MM.1S (cell line): Measurements from ENCODE around the gene PSPH.
"Not testable (repeated sequence)": the region's sequence is repeated elsewhere in the genome, so short reads cannot be mapped to it uniquely, and the experiment has no call there.

Experiments
- DNase-seq: peaks from one replicate; pipeline ENCODE4 v3.0.0-alpha.2; 2015
- H2AFZ ChIP-seq: fragments of 300-600 bp; sonication (generic); 2 replicates; pipeline ENCODE4 v1.6.0; 2016; ENCODE audit warnings: antibody characterized with exemption, low read length
- H3F3A ChIP-seq: fragments of 300-600 bp; sonication (generic); 2 replicates; pipeline ENCODE4 v1.6.1; 2016; ENCODE audit warnings: mild to moderate bottlenecking, antibody characterized with exemption, low read length, moderate library complexity, mixed read lengths; ENCODE audit not compliant: insufficient read depth
- H3K27ac ChIP-seq: fragments of 300-600 bp; sonication (generic); 2 replicates; pipeline ENCODE4 v1.5.1; 2016; ENCODE audit warnings: mild to moderate bottlenecking, low read length
- H3K27me3 ChIP-seq: fragments of 300-600 bp; sonication (generic); replicated peaks from 2 replicates; pipeline ENCODE4 v1.6.0; 2016; ENCODE audit warnings: low read length; ENCODE audit not compliant: insufficient read depth
- H3K36me3 ChIP-seq: fragments of 300-600 bp; sonication (generic); replicated peaks from 2 replicates; pipeline ENCODE4 v1.6.1; 2016; ENCODE audit warnings: mild to moderate bottlenecking, low read length, mixed read lengths; ENCODE audit not compliant: insufficient read depth
- H3K4me1 ChIP-seq: fragments of 300-600 bp; sonication (generic); 2 replicates; pipeline ENCODE4 v1.6.1; 2016; ENCODE audit warnings: low read length, mixed read lengths
- H3K4me2 ChIP-seq: fragments of 300-600 bp; sonication (generic); 2 replicates; pipeline ENCODE4 v1.6.0; 2016; ENCODE audit warnings: low read depth, low read length
- H3K4me3 ChIP-seq: fragments of 300-600 bp; sonication (generic); 2 replicates; pipeline ENCODE4 v1.5.1; 2016; ENCODE audit warnings: low read length, mixed read lengths
- H3K79me2 ChIP-seq: fragments of 300-600 bp; sonication (generic); 2 replicates; pipeline ENCODE4 v1.6.1; 2016; ENCODE audit warnings: mixed run types, low read length, mixed read lengths
- H3K9ac ChIP-seq: fragments of 300-600 bp; sonication (generic); 2 replicates; pipeline ENCODE4 v1.6.1; 2016; ENCODE audit warnings: low read length, mixed read lengths
- H3K9me2 ChIP-seq: fragments of 300-600 bp; sonication (generic); replicated peaks from 2 replicates; pipeline ENCODE4 v1.6.1; 2016; ENCODE audit warnings: mild to moderate bottlenecking, low read length, mixed read lengths; ENCODE audit not compliant: insufficient read depth
- H3K9me3 ChIP-seq: fragments of 300-600 bp; sonication (generic); replicated peaks from 2 replicates; pipeline ENCODE4 v1.6.1; 2016; ENCODE audit warnings: mild to moderate bottlenecking, low read length, mixed read lengths; ENCODE audit not compliant: insufficient read depth
- H4K20me1 ChIP-seq: fragments of 300-600 bp; sonication (generic); 2 replicates; pipeline ENCODE4 v1.6.1; 2016; ENCODE audit warnings: mild to moderate bottlenecking, low read length, moderate library complexity, mixed read lengths; ENCODE audit not compliant: insufficient read depth
- CTCF ChIP-seq: fragments of 300-600 bp; sonication (generic); IDR thresholded peaks from 2 replicates; pipeline ENCODE4 v1.5.1; 2016; ENCODE audit warnings: antibody characterized with exemption, low read length, mixed read lengths
- EZH2 ChIP-seq: fragments of 300-600 bp; sonication (generic); optimal IDR thresholded peaks from 2 replicates; pipeline ENCODE3; 2017; ENCODE audit warnings: low read depth, mild to moderate bottlenecking, antibody characterized with exemption, low read length, mixed read lengths
- EZH2phosphoT487 ChIP-seq: fragments of 300-600 bp; sonication (generic); IDR thresholded peaks from 2 replicates; pipeline ENCODE4 v1.6.1; 2018; ENCODE audit warnings: antibody characterized with exemption, low read length

PSPH gene

GRCh38 chr7:56048245-56048644, 3.0 kb downstream of the PSPH start:
- Histone ChIP-seq H3K4me3 (no peak overlapping the region), H3K4me2 (no peak overlapping the region), H3K9me2 (no peaks in the 10 kb centered on the region), H3K27me3 (no peaks in the 10 kb centered on the region), H3K79me2 (peaks cover 31% of the 10 kb centered on the region), H3K9me3 (no peaks in the 10 kb centered on the region), H3K9ac (no peak overlapping the region), H3K4me1 (peaks cover 5% of the 10 kb centered on the region; the same call in 1 of the 2 replicates), H4K20me1 (no peaks in the 10 kb centered on the region), H2AFZ (no peak overlapping the region), H3K36me3 (peaks cover 4% of the 10 kb centered on the region; the same call in 1 of the 2 replicates), H3K27ac (no peak overlapping the region), H3F3A (0 out of 2 replicates have a peak, but pooled peaks cover 8% of the 10 kb centered on the region)
- TF ChIP-seq CTCF (no peak), EZH2 (no peak), EZH2phosphoT487 (no peak)
- no peak for DNase-seq

- H3K4me2 ChIP-seq, H3K4me3 ChIP-seq: not testable (repeated sequence)
Measured at GRCh38 chr7:56047446-56048116, 3.7 kb downstream of the PSPH start.

GRCh38 chr7:56046721-56047445, 4.4 kb downstream of the PSPH start:
- H2AFZ ChIP-seq = no peak overlapping the region
- H3K9me2 ChIP-seq = no peaks in the 10 kb centered on the region
- TF ChIP-seq CTCF (no peak), EZH2 (no peak), EZH2phosphoT487 (no peak)
- no peak overlapping the region for H3K9ac ChIP-seq
- H3K4me2 ChIP-seq = no peak overlapping the region
- H3F3A ChIP-seq = 0 out of 2 replicates have a peak, but pooled peaks cover 3% of the 10 kb centered on the region
- H3K4me1 ChIP-seq = no peaks in the 10 kb centered on the region
- H3K36me3 ChIP-seq = no peaks in the 10 kb centered on the region
- H3K27me3 ChIP-seq = no peaks in the 10 kb centered on the region
- H3K27ac ChIP-seq = no peak overlapping the region
- H3K9me3 ChIP-seq = no peaks in the 10 kb centered on the region
- no peaks in the 10 kb centered on the region for H4K20me1 ChIP-seq
- no peak for DNase-seq
- no peak overlapping the region for H3K4me3 ChIP-seq
- peaks cover 17% of the 10 kb centered on the region for H3K79me2 ChIP-seq

More at GRCh38 chr7:56047446-56048116, 3.7 kb downstream of the PSPH start:
- not testable (repeated sequence) for H3K9me2 ChIP-seq, H3K9ac ChIP-seq, H3K4me1 ChIP-seq, DNase-seq, H3K9me3 ChIP-seq, H3K27me3 ChIP-seq, H3K27ac ChIP-seq, H2AFZ ChIP-seq, H4K20me1 ChIP-seq, H3F3A ChIP-seq, H3K36me3 ChIP-seq
- H3K79me2 ChIP-seq = peaks cover 24% of the 10 kb centered on the region

- H2AFZ ChIP-seq, H3K79me2 ChIP-seq: not testable (repeated sequence)
Measured at GRCh38 chr7:56045758-56046157, 5.5 kb downstream of the PSPH start.

More at GRCh38 chr7:56045758-56046157, 5.5 kb downstream of the PSPH start:
- H3K4me3 ChIP-seq, H3K27ac ChIP-seq, H3K4me2 ChIP-seq, H3K9ac ChIP-seq, H3K4me1 ChIP-seq, H3K36me3 ChIP-seq, H3K9me3 ChIP-seq, DNase-seq, H3K27me3 ChIP-seq, H3K9me2 ChIP-seq, H4K20me1 ChIP-seq, H3F3A ChIP-seq: not testable (repeated sequence)
